GM12891 (cell line): ENCODE measurements around the gene FUT8.

Source experiments
- POLR2A ChIP-seq: IDR thresholded peaks from 2 replicates; pipeline ENCODE4 v1.6.1; 2011; ENCODE audit warnings: low read depth, low read length, control low read depth
- POLR2AphosphoS5 ChIP-seq: IDR thresholded peaks from 2 replicates; pipeline ENCODE4 v1.6.1; 2011; ENCODE audit warnings: low read depth, low read length, control low read depth
- SPI1 ChIP-seq: IDR thresholded peaks from 2 replicates; pipeline ENCODE4 v1.6.1; 2011; ENCODE audit warnings: low read depth, low read length, control low read depth
- TAF1 ChIP-seq: IDR thresholded peaks from 2 replicates; pipeline ENCODE4 v1.6.1; 2011; ENCODE audit warnings: low read depth, low read length, control low read depth

DNA sequence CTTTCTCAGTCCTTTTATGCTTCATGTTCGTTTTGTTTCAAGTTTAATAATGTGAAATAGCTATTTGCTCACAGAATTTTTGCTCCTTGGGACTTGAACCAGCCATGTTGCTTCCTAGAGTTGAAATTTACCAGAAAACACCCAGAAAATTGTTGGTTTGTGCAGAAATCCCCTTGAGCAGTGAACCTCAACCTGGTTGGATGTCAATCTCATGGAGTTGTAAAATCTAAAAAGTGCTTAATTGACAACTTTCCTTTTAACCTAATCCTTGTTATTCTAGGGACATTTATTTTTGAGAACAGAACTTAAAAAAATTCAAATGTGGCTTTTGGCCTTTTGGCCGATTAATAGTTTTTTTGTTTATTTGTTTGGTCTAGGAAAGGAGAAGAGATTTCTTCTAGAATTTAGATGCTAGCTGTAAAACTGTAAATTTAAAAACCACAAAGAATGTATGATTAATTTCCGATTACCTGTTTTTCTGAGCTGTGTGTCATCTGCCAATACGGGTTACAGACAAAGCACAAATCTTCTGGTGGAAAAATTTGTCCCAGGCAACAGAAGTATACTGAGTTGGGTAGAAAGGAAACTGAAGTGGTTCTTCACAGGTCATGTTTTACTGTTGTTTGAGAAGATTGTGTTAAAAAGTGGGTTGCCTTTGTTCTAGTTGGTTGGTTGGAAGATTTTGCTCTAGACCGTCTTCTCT lies 154.4 kb downstream of the FUT8 start:
- TF ChIP-seq TAF1 (no peak), POLR2A (no peak), SPI1 (no peak), POLR2AphosphoS5 (no peak)
